Activated CD8-positive, alpha-beta memory T cell treated with anti-CD3 and anti-CD28 coated beads for 4 hours (primary cell): ENCODE results near the gene PLA2R1.

ENCODE experiments used
- DNase-seq, 2 donors: peaks; one replicate each; pipeline ENCODE4 v3.0.0-alpha.2; 2020; ENCODE audit warnings: low read depth in 2 of 2

The PLA2R1 gene

DNA sequence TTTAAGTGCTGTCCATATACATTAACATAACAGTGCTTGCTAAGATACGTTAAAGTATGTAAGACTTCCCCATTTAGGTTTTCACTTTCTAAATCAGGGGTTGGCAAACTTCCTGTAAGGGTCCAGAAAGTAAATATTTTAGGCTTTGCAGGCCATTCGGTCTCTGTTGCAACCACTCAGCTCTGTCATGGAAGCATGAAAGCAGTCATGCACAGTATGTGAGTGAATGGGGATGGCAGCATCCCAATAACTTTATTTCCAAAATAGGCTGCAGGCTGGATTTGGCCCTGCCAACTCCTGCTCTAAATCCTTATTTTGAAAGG is 128.7 kb downstream of the PLA2R1 start:
- DNase-seq = no peak

DNA sequence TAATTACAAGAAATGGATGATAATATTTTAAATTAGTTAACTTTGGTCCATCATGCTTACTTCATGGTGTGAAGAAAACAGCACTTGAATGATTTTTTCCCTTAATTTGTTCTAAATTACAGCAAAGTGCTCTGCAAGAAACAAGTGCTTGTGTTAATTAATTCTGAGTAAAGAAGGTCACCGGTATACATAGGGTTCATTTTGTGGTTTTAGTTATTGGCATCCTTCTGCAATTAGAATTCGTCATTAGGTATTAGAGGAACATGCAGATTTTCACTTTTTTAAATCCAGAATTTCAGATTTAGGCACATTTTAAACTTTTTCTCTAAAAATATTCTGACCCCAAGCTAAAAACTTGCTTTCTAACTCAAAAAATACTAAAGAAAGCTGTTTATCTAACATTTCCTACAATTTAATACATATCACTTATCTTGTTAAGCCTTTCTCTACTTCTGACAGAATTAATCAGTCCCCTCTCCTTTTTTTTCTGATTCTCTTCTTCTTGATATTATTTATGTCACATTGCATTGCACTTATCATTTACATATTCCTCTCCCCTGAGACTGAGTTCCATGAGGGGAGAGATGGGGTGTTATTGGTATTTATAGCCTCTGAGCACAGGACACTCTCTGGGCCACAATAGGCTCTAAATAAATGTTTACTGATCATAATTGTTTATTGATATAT is 129.2 kb downstream of the PLA2R1 start:
- no peak for DNase-seq

DNA sequence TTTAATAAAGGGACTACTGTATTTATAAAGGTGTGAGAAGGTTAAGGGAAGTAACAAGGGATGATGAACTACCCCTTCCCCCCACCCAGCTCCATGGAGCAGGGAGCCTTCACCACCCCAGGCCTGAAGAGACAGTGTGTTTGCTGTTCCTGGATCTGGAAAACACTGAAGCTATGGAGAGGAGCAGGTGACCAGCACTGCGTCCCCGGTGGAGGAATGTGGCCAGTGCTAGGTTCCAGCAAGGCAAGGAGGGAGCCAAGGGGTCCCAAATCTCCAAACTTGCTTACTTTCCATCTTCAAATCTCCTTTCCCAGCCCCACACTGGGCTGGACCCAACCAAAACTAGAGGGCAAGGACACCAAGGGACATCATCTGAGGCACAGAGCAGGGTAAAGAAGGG is 135.7 kb downstream of the PLA2R1 start:
- DNase-seq = no peak

DNA sequence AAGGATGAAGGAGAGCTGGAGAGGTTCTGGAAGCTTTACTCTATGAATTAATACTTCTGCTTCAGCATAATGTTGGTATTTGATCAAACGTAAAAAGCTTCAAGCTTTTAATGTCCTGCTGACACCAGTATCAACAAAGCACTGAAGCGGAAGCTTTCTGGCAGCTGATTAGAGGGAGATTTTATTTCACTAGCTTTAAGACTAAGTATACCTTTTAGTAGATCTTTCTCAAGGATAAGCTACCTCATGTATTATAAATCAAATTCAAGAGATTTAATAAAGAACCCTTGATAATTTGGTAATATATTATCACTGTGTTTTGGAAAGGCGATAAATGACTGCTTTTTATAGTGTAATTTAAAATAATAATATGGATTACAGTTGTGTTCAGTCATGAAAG is 136.4 kb downstream of the PLA2R1 start:
- DNase-seq = no peak

DNA sequence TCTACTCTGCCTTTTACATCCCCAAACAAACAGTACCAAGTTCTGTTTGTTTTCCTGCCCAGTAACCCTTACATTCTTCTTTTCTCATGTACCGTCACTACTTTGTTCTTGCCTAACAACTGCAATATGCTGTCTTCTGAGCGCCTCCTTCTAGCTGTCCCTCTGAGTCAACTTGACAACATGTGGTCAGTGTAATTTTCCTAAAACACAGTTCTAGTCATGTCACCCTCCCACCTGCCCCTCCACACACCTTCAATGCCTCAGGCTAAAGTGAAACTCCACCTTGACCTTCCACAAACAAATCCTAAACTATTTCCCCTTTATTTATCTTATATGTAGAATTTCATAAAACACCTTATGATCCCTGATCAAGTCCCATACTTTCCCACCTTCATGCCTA is 139.9 kb downstream of the PLA2R1 start:
- DNase-seq = no peak

DNA sequence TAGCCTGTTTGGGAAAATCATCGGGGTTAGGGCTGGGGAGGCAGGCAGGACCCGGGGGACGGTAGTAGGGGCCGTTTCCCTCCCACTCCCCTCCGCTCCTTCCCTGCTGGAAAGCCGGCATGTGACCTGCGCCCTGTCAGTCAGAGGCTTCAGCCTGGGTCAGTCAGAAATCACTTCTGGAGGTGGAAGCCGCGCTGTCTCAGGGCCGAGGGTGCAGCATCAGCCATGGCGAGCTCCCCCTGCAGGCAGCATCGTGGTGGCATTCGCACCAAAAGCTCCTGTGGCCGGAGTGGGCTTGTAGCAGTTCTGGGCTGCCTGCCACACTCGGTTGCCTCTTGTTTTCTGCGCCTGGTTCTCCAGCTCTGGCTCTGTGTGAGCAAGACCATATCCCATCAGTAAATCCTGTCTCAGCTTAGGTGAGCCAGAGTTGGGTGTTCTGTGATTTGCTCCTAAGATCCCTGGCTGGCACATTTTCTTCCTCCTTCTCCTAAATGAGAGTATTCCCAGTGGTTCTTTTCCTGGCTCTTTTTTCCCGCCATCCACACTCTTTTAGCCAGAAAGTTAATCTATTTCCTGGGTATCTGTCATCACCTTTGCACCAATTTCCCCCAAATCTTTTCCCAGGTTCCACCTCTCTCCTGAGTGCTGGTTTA is 140.5 kb downstream of the PLA2R1 start:
- DNase-seq = peak; percentile 38 to 49

DNA sequence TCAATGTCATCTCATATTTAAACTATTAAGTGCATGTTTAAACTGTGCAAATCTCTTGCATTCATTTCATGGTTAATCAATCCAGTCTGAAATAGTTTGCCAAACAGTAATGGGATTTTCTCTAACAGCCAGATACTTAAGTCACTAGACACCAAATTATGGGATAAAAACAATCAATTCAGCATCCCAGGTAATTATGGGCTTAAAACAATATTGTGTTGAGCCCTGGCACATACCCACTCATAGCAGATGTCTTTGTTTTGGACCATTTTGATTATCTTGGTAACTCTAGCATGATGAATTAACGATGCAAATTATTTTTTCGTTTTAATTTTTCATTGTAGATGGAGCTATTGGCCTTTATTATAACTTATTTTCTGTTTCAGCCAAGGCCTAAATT is 145.9 kb downstream of the PLA2R1 start:
- no peak for DNase-seq

DNA sequence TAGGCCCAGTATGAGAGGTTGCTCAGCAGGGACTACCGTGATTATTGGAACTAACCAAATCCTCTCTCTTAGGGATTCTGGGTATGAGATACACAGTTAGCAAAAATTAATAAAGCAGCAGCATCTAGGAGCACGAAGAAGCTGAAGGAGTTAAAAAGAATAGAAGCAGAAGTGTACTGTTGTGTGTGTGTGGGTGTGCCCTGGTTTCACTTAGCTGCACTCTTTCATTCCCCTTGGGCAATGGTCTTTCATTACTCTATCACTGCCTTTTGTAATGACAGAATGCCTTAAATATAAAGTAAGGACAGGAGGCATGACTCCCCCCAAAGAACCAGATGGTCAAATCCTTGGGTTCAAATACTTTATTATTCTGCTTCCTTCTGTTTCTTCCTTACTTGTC is 148.5 kb downstream of the PLA2R1 start:
- no peak for DNase-seq

DNA sequence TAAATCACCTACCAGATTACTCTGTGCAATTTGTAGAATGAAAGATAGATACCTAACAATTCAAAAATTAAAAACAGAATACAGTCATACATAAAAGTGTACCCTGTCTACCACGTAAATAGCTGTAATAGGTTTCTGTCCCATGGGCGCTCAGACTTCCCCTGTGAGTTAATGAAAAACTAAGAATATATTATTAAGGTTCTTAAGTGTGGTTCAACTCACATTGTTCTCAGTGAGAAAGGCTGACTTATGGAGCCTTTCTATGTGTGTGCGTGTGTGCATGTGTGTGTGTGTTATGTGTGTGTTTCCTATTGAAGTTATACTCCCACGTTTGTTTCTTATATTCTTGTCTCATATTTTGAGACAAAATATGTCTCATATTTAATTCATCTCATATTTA is 149.8 kb downstream of the PLA2R1 start:
- no peak for DNase-seq

DNA sequence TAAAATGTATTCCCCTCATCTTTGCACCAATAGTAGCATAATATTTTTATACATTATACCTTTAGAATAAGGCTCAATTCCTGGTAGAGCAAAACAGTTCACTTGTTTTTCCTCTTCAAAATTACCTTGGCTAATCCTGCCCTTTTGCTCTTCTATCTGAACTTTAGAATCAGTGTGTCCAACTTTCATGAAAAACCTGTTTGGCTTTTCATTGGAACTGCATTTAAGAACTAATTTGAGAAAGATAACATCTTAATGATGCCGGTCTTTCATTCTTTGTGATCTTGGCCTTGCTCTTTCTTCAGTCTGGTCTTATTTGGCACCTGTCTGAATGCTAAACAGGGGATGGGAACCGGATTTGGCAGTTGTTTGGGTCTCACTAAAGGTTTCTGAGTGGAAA is 151.5 kb downstream of the PLA2R1 start:
- DNase-seq = no peak

DNA sequence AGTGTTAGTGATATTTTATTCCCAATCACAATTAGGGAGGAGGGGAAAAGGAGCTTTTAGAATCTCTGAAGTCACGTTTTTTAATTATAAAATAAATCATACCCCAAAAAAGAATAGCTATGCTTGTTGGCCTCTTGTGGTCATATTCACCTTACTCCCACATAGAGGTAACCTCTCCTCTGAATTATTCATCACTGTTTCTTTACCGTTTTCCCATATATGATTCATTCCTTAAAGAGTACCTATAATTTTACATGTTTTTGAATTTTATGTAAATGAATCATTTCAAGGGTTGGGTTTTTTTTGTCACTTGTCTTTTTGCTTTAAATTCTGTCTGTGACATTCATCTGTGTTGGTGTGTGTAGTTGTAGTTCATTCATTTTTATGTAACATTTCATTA is 153.8 kb downstream of the PLA2R1 start:
- no peak for DNase-seq

DNA sequence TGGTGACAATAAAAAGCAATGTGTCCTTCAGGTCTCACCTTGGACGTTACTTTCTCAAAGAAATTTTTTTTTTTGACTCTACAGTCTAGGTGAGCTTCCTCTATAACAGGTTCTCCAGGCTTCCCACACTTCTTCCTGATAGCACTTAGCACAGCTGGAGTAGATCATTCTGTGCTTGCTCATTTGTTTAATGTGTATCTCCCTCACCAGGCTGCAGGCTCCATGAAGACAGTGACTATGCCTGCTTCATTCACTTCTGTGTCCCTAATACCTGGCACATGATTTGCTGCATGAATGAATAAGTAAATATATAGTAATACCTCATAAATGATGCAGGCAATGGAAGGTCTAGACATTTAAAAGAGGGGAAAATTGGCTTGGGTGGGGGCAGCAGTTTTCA is 154.5 kb downstream of the PLA2R1 start:
- DNase-seq = no peak

DNA sequence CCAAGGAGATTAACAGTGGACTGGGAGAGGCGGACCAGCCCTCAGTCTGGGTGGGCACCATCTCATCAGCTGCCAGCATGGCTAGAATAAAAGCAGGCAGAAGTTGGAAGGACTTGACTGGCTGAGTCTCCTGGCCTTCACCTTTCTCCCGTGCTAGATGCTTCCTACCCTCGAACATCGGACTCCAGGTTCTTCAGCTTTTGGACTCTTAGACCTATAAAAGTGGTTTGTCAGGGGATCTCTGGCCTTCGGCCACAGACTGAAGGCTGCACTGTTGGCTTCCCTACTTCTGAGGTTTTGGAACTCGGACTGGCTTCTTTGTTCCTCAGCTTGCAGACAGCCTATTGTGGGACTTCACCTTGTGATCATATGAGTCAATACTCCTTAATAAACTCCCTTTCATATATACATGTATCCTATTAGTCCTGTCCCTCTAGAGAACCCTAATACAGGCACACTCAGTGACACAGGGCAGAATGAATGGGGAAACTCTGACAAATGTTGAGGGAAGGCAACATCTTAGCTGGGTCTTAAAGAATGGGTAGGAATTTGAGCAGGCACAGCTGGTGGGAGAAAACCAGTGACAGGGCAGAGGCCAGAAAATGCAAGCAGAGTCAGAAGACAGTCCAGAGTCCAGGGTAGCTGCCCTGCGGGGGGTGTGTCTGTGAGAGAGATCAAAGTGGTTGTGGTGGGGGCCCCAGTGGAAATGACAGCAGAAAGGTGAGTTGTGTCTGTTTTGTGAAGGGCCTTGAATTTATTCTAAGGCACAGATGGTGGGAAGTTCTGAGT is 156.3 kb downstream of the PLA2R1 start:
- no peak for DNase-seq

DNA sequence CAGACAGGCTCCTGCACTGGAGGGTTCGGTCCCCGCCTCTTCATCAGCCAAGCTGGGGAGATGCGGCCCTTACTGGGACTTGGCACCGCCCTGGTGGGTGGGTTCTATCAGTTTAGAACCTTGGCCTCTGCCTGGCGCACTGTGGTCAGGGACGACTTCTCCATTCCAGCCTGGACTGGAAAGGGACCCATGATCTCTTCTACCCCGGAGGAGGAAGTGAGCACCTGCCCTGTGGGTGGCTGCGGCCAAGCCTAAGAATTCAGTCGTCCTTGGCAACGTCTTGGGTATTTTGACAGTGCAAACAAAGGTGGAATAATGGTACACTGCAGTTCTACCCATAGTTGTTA is 157.5 kb downstream of the PLA2R1 start:
- no peak for DNase-seq

DNA sequence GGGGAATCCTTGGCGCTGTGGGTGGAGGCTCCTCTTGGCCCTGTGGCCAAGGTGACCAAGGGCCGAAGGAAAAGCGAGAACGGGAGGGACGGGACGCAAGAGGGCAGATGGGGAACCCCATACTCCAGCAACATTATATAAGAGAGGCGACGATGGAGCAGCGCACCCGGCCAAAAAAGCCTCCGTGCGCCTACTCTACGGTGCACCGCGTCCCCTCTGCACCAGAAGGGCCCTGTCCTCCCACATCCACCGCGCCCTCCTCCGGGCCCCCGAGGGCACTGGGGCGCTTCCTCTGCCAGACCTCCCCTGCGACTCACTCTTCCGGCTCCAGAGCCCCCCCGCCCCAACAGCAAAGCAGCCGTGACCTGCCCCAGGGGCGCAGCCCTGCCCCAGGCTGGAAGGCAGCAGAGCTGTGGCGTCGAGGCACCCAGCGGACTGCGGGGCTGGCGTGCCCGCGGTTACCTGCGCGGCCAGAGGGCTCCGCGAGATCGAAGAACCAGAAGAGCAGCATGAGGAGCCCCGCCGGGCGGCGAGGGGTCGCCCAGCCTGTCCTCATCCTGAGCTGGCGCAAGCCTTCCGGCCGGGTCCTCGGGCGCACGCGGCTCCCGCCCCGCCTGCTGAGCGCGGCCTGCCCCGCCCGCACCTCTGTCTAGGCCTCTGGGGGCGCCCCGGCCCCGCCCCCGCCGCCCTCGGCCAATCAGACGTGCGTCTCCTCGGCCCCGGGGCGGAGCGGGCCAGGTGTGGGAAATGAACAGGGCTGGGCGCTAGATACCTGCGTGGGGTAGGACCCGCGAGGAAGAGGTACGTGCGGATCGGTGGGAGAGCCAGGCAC is 158.1 kb downstream of the PLA2R1 start, which contains the start of gene LY75:
LY75 (minus strand) TSS at position 630 of the 832 bp plus-strand sequence.
- DNase-seq = peak; percentile 55 to 65

DNA sequence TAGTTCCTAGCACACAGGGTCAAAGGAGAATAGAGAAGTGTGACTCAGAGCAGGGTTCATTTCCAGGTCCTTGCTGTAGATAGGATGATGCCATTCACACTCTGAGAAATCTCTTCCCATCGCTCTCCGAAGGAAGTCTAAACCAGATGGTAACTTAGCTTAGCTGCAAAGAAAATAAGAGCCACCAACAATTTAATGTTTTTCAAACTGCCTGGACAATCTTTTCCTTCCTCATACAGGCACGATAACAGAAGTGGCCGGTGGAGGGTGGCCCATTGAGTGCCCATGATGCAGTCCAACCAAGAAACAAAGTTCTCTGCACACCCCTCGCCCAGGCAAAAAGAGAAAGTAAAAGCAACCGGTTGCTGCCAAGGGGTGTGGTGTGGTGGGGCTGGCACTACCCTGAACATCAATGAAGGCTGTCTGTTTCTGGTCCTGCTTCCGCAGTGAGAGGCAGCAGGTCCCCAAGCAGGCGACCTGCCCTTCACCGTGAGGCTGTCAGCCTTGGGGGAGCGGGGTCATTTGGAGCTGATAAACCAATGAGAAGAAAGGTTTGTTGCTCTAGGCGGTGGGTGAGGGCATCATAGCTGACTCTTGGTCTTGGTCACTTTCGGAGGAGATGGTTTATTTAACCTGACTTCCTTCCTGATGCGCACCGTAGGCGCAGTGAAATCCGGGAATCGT is 158.8 kb downstream of the PLA2R1 start:
- peak; percentile 18 to 43 for DNase-seq

DNA sequence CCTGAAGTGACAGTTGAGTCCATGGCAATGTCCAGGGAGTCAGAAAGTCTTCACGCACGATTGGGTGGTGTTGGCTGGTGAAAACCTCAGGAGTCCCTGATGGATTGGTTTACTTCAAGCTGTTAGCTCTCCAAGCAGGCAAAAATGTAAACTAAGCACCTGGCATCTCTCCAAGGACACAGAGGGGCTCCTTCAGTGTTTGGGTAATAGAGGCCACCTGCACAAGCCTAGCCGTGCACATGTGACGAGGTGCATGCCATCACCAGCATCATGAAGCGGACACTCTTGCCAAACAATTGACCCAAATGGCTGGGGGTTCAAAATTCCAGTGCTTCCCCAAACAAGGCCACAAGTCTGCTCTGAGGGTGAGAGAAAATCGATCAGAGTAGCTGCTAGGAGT is 159.7 kb downstream of the PLA2R1 start:
- DNase-seq = no peak

DNA sequence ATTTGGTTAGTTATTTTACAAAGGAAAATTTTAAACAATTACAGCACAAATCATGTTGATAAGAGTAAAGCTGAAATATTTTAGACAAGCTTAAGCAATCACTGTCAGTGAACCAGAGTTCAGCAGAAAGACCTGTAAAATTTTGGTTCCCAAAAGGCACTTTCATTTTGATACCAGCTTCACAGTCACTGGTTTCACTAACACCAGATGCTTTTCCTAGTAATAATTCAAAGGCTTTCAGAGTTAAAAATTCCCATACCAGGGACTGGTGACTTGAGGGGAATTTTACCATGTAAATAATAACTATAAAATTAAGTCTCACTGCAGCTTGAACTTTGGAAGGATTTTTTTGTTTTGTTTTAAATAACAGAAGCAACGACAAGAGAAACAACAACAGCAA is 162.1 kb downstream of the PLA2R1 start:
- no peak for DNase-seq

DNA sequence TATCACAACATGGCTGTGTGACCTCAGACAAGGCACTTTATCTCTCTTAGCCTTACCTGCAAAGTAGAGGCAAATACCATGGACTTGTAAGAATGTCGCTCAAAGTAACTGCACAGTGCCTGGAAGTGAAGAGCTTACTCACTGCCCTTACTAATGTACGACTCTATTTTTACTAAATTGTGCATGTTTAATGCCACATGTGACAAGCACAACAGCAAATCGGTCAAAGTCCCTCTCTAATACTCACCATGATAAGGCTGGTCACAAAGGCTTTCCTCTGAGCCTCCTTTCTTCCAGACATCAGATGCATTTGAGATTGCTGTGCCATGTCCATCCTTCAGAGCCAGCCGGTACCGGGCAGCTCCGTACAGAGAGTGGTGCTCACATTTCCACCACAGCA is 164.0 kb downstream of the PLA2R1 start:
- DNase-seq = no peak

DNA sequence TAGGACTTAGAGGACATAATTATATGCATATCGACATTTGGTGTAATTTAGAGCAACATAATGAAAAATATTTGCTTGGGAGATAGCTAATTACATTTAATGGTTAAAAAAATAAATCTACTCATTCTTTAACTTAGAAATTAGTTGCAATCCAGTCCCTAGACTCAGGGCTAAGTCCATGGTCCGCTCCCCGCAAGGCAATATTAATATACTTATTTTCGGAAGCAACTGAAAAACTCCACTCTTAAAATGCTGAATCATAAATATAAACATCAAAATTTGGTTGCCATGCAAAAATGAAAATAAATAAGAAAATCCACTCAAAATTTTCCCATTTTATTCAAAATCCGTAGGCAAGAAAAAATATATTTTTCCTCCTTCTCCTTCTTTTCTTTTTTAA is 164.7 kb downstream of the PLA2R1 start:
- no peak for DNase-seq

DNA sequence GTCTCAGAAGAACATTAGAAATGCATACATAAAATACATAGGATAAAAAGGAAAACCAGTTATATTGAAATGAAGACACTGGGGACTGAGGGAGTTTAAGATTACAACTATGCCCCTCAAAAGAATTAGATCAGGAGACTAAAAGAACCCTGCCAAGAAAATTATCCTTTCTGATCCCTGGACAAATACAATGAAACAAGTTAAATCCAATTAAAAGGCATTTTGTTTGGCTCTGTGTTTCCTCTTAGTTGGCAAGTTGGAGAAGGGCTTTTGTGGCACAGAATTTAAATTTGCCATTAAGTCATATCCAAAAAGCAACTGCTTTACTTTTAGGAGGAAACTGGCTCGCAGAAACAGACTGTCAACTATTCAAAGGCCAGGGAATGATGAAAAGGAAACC is 165.3 kb downstream of the PLA2R1 start:
- no peak for DNase-seq
